MCF 10A (cell line): ENCODE data around the gene YRDC. TPM values are rescaled to one million over a fixed set of nuclear protein-coding genes. Genes with fewer than 3 reads are reported as not detected.

ENCODE experiments used
- BruUV-seq: library from RNA; stranded (reverse); fragments of 400-500 nt; replicated peaks from 2 replicates; lab custom pipeline; 2021; lab: Mats Ljungman, UMichigan
- CTCF ChIA-PET: fragments of 300-600 bp; sonication (Branson Sonifier 250); formaldehyde crosslinking; extraction: SDS; loops from one replicate; lab custom pipeline; 2021; ENCODE audit warnings: antibody characterized with exemption, inconsistent platforms; lab: Yijun Ruan, JAX
- POLR2A ChIA-PET: fragments of 300-600, 350-650 bp; sonication (Branson Sonifier 250); formaldehyde crosslinking; extraction: SDS; loops from one replicate; lab custom pipeline; 2020; ENCODE audit warnings: antibody characterized with exemption, inconsistent platforms; lab: Yijun Ruan, JAX
- DNase-seq: peaks from one replicate; pipeline ENCODE4 v3.0.0-alpha.2; 2018; ENCODE audit not compliant: unreplicated experiment
- H3K27ac Mint-ChIP-seq: one replicate; pipeline ENCODE4 v1.8.0; 2022; ENCODE audit warnings: mild to moderate bottlenecking, low read depth, mixed read lengths; ENCODE audit not compliant: unreplicated experiment
- H3K27me3 Mint-ChIP-seq: one replicate; pipeline ENCODE4 v1.8.0; 2022; ENCODE audit warnings: mixed read lengths; ENCODE audit not compliant: insufficient read depth, unreplicated experiment
- H3K36me3 Mint-ChIP-seq: one replicate; pipeline ENCODE4 v1.8.0; 2022; ENCODE audit warnings: mild to moderate bottlenecking, moderate library complexity, mixed read lengths; ENCODE audit not compliant: insufficient read depth, unreplicated experiment
- H3K4me1 Mint-ChIP-seq: one replicate; pipeline ENCODE4 v1.8.0; 2022; ENCODE audit warnings: mixed read lengths; ENCODE audit not compliant: insufficient read depth, unreplicated experiment
- H3K4me3 Mint-ChIP-seq: one replicate; pipeline ENCODE4 v1.8.0; 2022; ENCODE audit warnings: mild to moderate bottlenecking, moderate library complexity, mixed read lengths; ENCODE audit not compliant: unreplicated experiment
- H3K9me3 Mint-ChIP-seq: one replicate; pipeline ENCODE4 v1.8.0; 2022; ENCODE audit warnings: mixed read lengths; ENCODE audit not compliant: unreplicated experiment
- intact Hi-C: fragments of 100-400 bp; cut with micrococcal nuclease; formaldehyde crosslinking; loops from 2 replicates; pipeline ENCODE4 v1.14.1; 2022
- total RNA-seq: library from RNA; stranded (reverse); gene quantifications from 2 replicates; pipeline ENCODE4 v1.2.3, GENCODE V29; 2022
- TF ChIP-seq, protein P1 (sequence below): fragments of 200-600 bp; IDR thresholded peaks from one replicate; pipeline ENCODE4 v1.8.0; 2022; ENCODE audit warnings: antibody characterized with exemption, mild to moderate bottlenecking; ENCODE audit not compliant: unreplicated experiment

YRDC gene
- total RNA-seq, 1 experiment from 2014 or later = 41.5 TPM

DNA sequence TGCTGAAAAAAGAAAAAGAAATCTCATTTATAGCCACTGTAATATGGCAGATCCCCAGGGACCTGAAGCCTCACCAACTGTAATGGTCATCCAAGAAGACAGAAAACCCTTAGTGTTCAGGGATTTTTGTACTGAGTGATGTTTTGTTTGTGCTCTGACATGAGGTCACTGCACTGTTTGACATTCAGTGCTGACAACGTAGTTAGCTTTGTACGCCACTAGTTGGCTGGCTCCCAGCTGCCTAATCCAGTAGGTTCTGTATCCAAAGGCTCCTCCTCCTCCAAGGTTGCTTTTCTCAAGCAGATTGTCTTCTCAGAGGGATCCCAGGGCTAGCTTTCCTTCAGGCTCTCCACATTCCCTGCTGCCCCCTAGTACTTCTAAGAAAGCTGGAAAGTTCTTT lies 9.5 kb upstream of the YRDC start:
- intact Hi-C loops = loop anchor here (10.0 kb wide), 1 partner anchor 157 kb away; no protein-coding TSS in a partner anchor
- TF ChIP-seq, protein P1, sequence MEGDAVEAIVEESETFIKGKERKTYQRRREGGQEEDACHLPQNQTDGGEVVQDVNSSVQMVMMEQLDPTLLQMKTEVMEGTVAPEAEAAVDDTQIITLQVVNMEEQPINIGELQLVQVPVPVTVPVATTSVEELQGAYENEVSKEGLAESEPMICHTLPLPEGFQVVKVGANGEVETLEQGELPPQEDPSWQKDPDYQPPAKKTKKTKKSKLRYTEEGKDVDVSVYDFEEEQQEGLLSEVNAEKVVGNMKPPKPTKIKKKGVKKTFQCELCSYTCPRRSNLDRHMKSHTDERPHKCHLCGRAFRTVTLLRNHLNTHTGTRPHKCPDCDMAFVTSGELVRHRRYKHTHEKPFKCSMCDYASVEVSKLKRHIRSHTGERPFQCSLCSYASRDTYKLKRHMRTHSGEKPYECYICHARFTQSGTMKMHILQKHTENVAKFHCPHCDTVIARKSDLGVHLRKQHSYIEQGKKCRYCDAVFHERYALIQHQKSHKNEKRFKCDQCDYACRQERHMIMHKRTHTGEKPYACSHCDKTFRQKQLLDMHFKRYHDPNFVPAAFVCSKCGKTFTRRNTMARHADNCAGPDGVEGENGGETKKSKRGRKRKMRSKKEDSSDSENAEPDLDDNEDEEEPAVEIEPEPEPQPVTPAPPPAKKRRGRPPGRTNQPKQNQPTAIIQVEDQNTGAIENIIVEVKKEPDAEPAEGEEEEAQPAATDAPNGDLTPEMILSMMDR = no peak
- Mint-ChIP-seq H3K4me3 (no peak overlapping the region), H3K9me3 (no peaks in the 10 kb centered on the region), H3K27me3 (no peaks in the 10 kb centered on the region), H3K36me3 (peaks cover 66% of the 10 kb centered on the region), H3K4me1 (no peaks in the 10 kb centered on the region), H3K27ac (no peak overlapping the region)
- BruUV-seq = no TSS peak
- DNase-seq = no peak
- ChIA-PET POLR2A (interaction anchor here (1.5 to 2.3 kb wide), 2 partner anchors 10 to 11 kb away, joined by 7 to 12 read pairs; partner anchors contain the start of genes C1orf122 and YRDC), CTCF (interaction anchor here (0.7 to 1.3 kb wide), 3 partner anchors 11 to 214 kb away, joined by 4 to 5 read pairs (median 5); no protein-coding TSS in a partner anchor)

- intact Hi-C loops = loop anchor here (10.0 kb wide), 1 partner anchor 161 kb away; no protein-coding TSS in a partner anchor
- Mint-ChIP-seq H3K36me3 (peaks cover 63% of the 10 kb centered on the region), H3K4me3 (no peak overlapping the region), H3K27me3 (no peaks in the 10 kb centered on the region), H3K27ac (no peak overlapping the region), H3K9me3 (no peaks in the 10 kb centered on the region), H3K4me1 (peaks cover 10% of the 10 kb centered on the region)
- DNase-seq = no peak
- TF ChIP-seq, protein P1 = no peak
- POLR2A ChIA-PET = interaction anchor here (1.1 kb wide), 1 partner anchor 117 kb away, joined by 4 read pairs; no protein-coding TSS in a partner anchor
- BruUV-seq = no TSS peak
- CTCF ChIA-PET = interaction anchor here (0.6 to 1.8 kb wide), 2 partner anchors 46 to 978 kb away, joined by 3 to 5 read pairs; no protein-coding TSS in a partner anchor
Measured at GRCh38 chr1:37814252-37814651, 6.2 kb upstream of the YRDC start.

DNA sequence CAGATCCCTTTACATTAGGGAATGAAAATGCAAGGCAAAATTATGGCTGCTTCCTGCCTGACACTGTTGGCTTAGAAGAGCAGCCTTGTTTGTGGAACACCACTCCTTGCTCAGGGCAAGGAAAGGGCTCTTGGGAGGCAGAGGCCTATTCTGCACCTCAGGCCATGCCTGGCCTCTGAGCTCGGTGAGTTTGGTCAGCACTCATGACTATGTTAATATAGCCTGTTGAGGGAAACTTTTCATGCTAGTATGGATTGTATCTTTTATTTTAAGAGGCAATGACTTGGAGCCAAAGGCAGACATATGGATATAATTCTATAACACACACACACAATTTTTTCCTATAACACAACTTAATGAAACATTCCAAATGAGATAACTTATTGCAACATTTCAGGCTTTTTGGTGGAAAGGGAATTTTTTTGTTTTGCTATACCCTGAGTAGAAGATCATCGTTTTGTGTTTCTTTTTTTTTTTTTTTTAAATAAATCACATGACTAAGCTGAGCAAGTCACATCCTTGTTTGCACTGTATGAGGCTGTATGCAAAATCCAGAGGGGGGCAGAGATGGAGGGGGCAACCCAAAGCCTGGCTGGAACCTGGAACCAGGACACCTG lies 5.6 kb upstream of the YRDC start:
- BruUV-seq = TSS peak; percentile 11

More for the DNA sequence above, 5.6 kb upstream of the YRDC start:
- CTCF ChIA-PET = interaction anchor here (0.6 to 1.8 kb wide), 2 partner anchors 47 to 978 kb away, joined by 3 to 5 read pairs; no protein-coding TSS in a partner anchor
- Mint-ChIP-seq H3K9me3 (no peaks in the 10 kb centered on the region), H3K4me3 (no peak overlapping the region), H3K27me3 (no peaks in the 10 kb centered on the region), H3K36me3 (peaks cover 61% of the 10 kb centered on the region), H3K27ac (no peak overlapping the region), H3K4me1 (peaks cover 10% of the 10 kb centered on the region)
- TF ChIP-seq, protein P1 = no peak
- intact Hi-C loops = loop anchor here (10.0 kb wide), 1 partner anchor 161 kb away; no protein-coding TSS in a partner anchor
- POLR2A ChIA-PET = no interaction called here
- no peak for DNase-seq
